CD4-positive, CD25-positive, alpha-beta regulatory T cell (primary cell): ENCODE results near the gene TANC1. TPM values are rescaled to one million over a fixed set of nuclear protein-coding genes. Genes with fewer than 3 reads are reported as not detected.
A peak's percentile ranks its signal among the peaks of the same experiment; 100 is the strongest.

Experiments
- ATAC-seq, 2 donors: fragments of 150-1000 bp; cut with Tn5 transposase; one replicate each; pipeline ENCODE4 v1.10.0; 2021; ENCODE audit warnings: low read depth in 2 of 2, moderate number of reproducible peaks in 2 of 2, moderate library complexity in 1 of 2
- DNase-seq, 3 donors: peaks; one replicate each; pipeline versions ENCODE4 v3.0.0 to v3.0.0-alpha.2; 2012 to 2022; ENCODE audit warnings: mixed read lengths in 1 of 3
- H3K27ac ChIP-seq: one replicate; pipeline ENCODE4 v1.7.0; 2013; ENCODE audit warnings: mild to moderate bottlenecking, low read length; ENCODE audit not compliant: insufficient read depth, poor library complexity, severe bottlenecking
- H3K27me3 ChIP-seq: one replicate; pipeline ENCODE4 v1.7.0; 2013; ENCODE audit warnings: low read length; ENCODE audit not compliant: control insufficient read depth, insufficient read depth
- H3K36me3 ChIP-seq: one replicate; pipeline ENCODE4 v1.7.0; 2013; ENCODE audit warnings: mild to moderate bottlenecking, low read length, moderate library complexity; ENCODE audit not compliant: control insufficient read depth, insufficient read depth
- H3K4me1 ChIP-seq: 2 replicates; pipeline ENCODE4 v1.7.0; 2013; ENCODE audit warnings: mild to moderate bottlenecking, low read length; ENCODE audit not compliant: insufficient read depth, control insufficient read depth, poor library complexity, severe bottlenecking
- H3K4me3 ChIP-seq: one replicate; pipeline ENCODE4 v1.7.0; 2013; ENCODE audit warnings: low read depth, mild to moderate bottlenecking, low read length, moderate library complexity
- H3K9me3 ChIP-seq, 2 experiments: 1 replicate in 1 of 2; 2 replicates in 1 of 2; pipeline ENCODE4 v1.7.0; 2013; ENCODE audit warnings: low read length in 2 of 2, mild to moderate bottlenecking in 1 of 2, moderate library complexity in 1 of 2; ENCODE audit not compliant: control insufficient read depth in 2 of 2
- H3K27ac Mint-ChIP-seq, 3 donors: one replicate each; pipeline ENCODE4 v1.8.0; 2020 to 2022; ENCODE audit warnings: mild to moderate bottlenecking in 3 of 3, mixed read lengths in 3 of 3, moderate library complexity in 2 of 3
- H3K27me3 Mint-ChIP-seq: one replicate; pipeline ENCODE4 v1.8.0; 2022; ENCODE audit warnings: mild to moderate bottlenecking, mixed read lengths
- H3K36me3 Mint-ChIP-seq: one replicate; pipeline ENCODE4 v1.8.0; 2020; ENCODE audit warnings: mixed read lengths
- H3K4me1 Mint-ChIP-seq, 4 donors: one replicate each; pipeline ENCODE4 v1.8.0; 2020 to 2022; ENCODE audit warnings: mixed read lengths in 4 of 4, mild to moderate bottlenecking in 1 of 4
- H3K4me3 Mint-ChIP-seq, 4 donors: one replicate each; pipeline ENCODE4 v1.8.0; 2020 to 2022; ENCODE audit warnings: mild to moderate bottlenecking in 4 of 4, mixed read lengths in 4 of 4, moderate library complexity in 3 of 4
- H3K9me3 Mint-ChIP-seq, 7 donors: one replicate each; pipeline ENCODE4 v1.8.0; 2020 to 2022; ENCODE audit warnings: mixed read lengths in 7 of 7, mild to moderate bottlenecking in 3 of 7, moderate library complexity in 2 of 7
- polyA plus RNA-seq, 4 donors: library from polyadenylated mRNA; unstranded; fragments of 300-500 nt; fragmentation: Illumina TruSeq; gene quantifications; one replicate each; pipeline ENCODE4 v1.2.3, GENCODE V29; 2021
- total RNA-seq: library from RNA; stranded (reverse); gene quantifications from one replicate; pipeline ENCODE4 v1.2.3, GENCODE V29; 2022

The TANC1 gene
- total and polyA plus RNA-seq, 5 donors from 2014 or later = 0.06 to 0.07 TPM; not detected in 3

DNA sequence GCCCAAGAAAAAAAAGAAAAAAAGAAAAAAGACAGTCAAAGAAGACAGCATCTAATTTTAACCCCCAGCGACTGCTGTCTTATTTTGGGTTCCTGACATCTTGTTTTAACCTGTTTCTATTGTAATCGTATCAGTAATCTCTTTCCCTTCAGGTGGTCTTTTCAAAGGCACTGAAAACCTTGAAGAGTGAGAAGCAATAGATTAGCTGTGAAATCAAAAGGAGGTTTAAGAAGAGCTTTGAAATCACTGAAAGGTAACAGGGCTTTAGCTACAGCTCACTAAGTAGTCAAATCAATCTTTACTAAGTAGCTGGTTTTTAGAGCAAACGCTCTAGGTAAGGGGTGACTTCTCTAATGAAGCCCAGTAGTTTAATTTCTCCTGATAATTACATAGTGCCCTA is 5.4 kb upstream of the TANC1 start:
- H3K36me3 Mint-ChIP-seq = no peaks in the 10 kb centered on the region
- H3K36me3 ChIP-seq = no peaks in the 10 kb centered on the region
- H3K27ac Mint-ChIP-seq = no peak overlapping the region
- DNase-seq (no peak), ATAC-seq (no peak)
- H3K4me3 Mint-ChIP-seq = no peak overlapping the region
- H3K4me3 ChIP-seq = no peak overlapping the region
- no peak overlapping the region for H3K27ac ChIP-seq
- H3K27me3 ChIP-seq = peaks cover 15% of the 10 kb centered on the region
- peaks cover 29% of the 10 kb centered on the region for H3K27me3 Mint-ChIP-seq
- H3K4me1 ChIP-seq = peaks cover under 1% of the 10 kb centered on the region
- H3K4me1 Mint-ChIP-seq = no peaks in the 10 kb centered on the region
- no peaks in the 10 kb centered on the region for H3K9me3 ChIP-seq
- peaks cover 0 to 3% (median 0%) of the 10 kb centered on the region in 7 donors for H3K9me3 Mint-ChIP-seq

DNA sequence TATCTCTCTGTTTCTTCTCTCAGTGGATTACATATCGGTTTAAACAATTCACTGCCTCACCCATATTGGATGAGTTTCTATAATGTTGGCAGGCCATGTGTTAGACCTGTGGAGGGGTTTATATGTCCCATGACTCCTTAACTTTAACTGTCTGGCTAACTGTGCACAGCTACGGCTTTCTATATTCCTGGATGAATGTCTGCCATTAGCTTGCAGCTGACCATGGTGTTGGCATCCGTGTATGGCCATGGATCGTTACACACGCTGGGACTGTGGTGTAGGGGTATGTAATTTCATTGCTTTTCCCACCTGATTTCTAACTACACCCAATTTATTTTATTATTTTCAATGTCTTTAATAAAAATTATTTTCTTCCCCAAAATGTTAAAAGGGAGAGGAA is 3.3 kb upstream of the TANC1 start:
- Mint-ChIP-seq H3K4me1 (peaks cover 0 to 10% (median 0%) of the 10 kb centered on the region in 4 donors), H3K27ac (no peak overlapping the region), H3K4me3 (no peak overlapping the region), H3K27me3 (peaks cover 41% of the 10 kb centered on the region), H3K36me3 (no peaks in the 10 kb centered on the region), H3K9me3 (peaks cover 0 to 4% (median 0%) of the 10 kb centered on the region in 7 donors)
- H3K9me3 ChIP-seq = no peaks in the 10 kb centered on the region
- peaks cover 20% of the 10 kb centered on the region for H3K4me1 ChIP-seq
- no peak for ATAC-seq
- H3K4me3 ChIP-seq = no peak overlapping the region
- H3K27ac ChIP-seq = no peak overlapping the region
- H3K36me3 ChIP-seq = no peaks in the 10 kb centered on the region
- peaks cover 18% of the 10 kb centered on the region for H3K27me3 ChIP-seq
- no peak for DNase-seq

DNA sequence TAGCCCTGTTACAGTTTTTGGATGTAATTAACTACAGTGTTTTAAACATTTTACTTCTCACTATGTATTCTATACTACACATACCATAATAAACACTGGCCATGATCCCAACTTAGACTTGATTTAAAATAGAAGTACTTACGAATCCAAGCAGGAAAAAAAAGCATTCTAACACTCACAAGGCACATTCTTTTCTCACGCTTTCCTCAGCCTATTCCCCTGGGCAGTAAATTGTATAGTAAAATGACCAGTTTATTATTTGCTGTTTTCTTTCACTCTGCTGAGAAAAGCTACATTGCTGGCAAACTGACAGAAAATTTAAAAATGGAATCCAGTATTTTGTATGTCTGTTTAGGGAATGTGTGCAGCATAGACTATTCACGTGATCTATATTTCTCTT is 2.8 kb upstream of the TANC1 start:
- Mint-ChIP-seq H3K27me3 (peaks cover 47% of the 10 kb centered on the region), H3K4me1 (peaks cover 0 to 13% (median 0%) of the 10 kb centered on the region in 4 donors), H3K27ac (no peak overlapping the region), H3K4me3 (no peak overlapping the region), H3K9me3 (peaks cover 0 to 4% (median 0%) of the 10 kb centered on the region in 7 donors), H3K36me3 (no peaks in the 10 kb centered on the region)
- H3K9me3 ChIP-seq = no peaks in the 10 kb centered on the region
- H3K4me3 ChIP-seq = no peak overlapping the region
- ATAC-seq = no peak
- H3K4me1 ChIP-seq = peaks cover 20% of the 10 kb centered on the region
- H3K27me3 ChIP-seq = peaks cover 22% of the 10 kb centered on the region
- no peak overlapping the region for H3K27ac ChIP-seq
- no peaks in the 10 kb centered on the region for H3K36me3 ChIP-seq
- no peak for DNase-seq

DNA sequence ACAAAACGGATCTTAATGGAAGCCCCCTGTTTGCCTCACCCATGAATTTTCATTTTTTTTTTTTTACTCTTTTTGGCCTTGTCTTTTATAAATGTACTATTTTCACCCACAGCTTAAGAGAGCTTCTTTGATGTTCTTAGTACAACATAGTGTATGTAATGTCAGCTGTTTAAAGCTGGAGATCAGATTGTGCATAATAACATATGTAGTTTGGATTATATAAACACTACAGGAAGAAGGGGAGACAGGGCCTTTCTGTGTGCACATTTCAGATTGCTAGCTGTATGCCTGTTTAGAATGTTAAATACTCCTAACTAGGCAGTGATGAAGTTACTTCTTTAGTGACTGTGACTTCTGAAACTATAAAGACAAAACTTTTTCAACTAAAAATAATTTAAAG is 2.1 kb upstream of the TANC1 start:
- no peaks in the 10 kb centered on the region for H3K9me3 ChIP-seq
- H3K4me3 ChIP-seq = no peak overlapping the region
- Mint-ChIP-seq H3K27me3 (peaks cover 54% of the 10 kb centered on the region), H3K36me3 (no peaks in the 10 kb centered on the region), H3K9me3 (peaks cover 0 to 4% (median 0%) of the 10 kb centered on the region in 7 donors), H3K27ac (no peak overlapping the region), H3K4me1 (peaks cover 0 to 13% (median 0%) of the 10 kb centered on the region in 4 donors), H3K4me3 (no peak overlapping the region)
- no peak for ATAC-seq
- DNase-seq = no peak
- H3K4me1 ChIP-seq = peaks cover 20% of the 10 kb centered on the region
- H3K27me3 ChIP-seq = peaks cover 28% of the 10 kb centered on the region
- no peaks in the 10 kb centered on the region for H3K36me3 ChIP-seq
- no peak overlapping the region for H3K27ac ChIP-seq

DNA sequence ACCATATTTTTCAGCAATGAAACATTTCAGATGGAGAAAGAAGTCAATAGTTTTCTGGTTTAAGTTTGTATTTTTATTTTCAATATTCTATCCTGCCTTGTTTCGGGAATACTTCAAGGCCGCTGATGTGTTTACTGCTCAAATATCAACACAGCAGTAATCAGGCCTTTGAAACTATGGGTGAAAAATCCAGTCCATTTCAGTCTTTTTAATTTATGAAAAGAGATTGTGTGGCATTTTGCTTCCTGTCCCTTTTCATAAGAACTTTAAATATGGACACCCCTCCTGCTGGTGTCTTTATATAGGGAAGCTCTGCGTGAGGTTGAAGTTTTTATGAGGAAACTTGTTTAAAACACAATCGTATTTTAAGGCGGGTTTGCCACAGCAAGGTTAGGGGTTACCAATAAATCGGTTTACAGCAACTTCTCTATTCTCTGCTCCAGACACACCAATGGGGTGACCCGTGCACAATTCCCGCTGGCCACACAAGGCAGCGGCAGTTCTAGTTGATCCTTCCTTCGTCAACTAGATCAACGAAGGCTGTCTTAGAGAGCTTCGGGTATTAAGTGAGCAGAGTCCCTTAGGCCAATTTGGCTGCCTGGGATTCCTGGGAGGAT is 1.2 kb upstream of the TANC1 start:
- Mint-ChIP-seq H3K27ac (no peak overlapping the region), H3K9me3 (peaks cover 0 to 4% (median 0%) of the 10 kb centered on the region in 7 donors), H3K4me3 (no peak overlapping the region), H3K27me3 (peaks cover 63% of the 10 kb centered on the region), H3K36me3 (no peaks in the 10 kb centered on the region), H3K4me1 (peaks cover 0 to 13% (median 0%) of the 10 kb centered on the region in 4 donors)
- Histone ChIP-seq H3K9me3 (no peaks in the 10 kb centered on the region), H3K27ac (no peak overlapping the region), H3K4me1 (peaks cover 20% of the 10 kb centered on the region), H3K4me3 (no peak overlapping the region), H3K27me3 (peaks cover 29% of the 10 kb centered on the region), H3K36me3 (no peaks in the 10 kb centered on the region)
- DNase-seq (no peak), ATAC-seq (no peak)

DNA sequence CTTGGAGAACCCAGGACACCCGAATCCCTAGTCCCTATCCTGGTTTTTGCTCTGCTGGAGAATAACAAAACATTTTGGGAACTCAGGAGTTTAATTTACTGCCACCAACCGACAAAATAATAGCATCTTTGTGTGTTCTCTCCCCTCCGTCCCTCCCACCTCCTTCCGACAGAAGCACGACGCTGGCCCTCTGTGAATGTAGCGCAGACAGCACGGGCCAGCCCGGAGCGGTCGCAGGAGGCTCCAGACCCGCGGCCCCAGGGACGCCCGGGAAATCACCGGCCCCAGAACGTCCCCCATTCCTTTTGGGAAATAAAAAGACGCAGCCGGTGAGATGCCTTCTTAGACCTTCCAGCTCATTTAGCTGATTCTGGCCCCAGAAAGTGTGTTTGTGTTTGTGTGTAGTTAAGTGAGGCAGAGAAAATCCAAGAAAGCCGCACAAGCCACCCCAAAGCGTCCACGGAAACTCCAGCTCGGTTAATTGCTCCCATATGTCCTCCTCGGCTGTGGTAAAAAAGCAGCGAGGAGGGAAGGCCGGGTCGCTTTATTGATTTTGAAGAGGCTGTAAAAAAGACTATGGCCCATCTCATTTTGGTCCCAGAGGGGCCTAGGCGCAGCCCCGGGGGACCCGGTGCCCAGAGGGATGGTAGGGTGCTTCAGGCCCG is 577 bp upstream of the TANC1 start:
- DNase-seq = no peak
- peaks cover 68% of the 10 kb centered on the region for H3K27me3 Mint-ChIP-seq
- H3K36me3 ChIP-seq = no peaks in the 10 kb centered on the region
- no peaks in the 10 kb centered on the region for H3K36me3 Mint-ChIP-seq
- H3K4me3 ChIP-seq = no peak overlapping the region
- H3K27ac ChIP-seq = no peak overlapping the region
- peak overlapping the region in 2 of 4 donors; percentile 22 to 59 for H3K4me3 Mint-ChIP-seq
- peaks cover 0 to 13% (median 0%) of the 10 kb centered on the region in 4 donors for H3K4me1 Mint-ChIP-seq
- peaks cover 0 to 4% (median 0%) of the 10 kb centered on the region in 7 donors for H3K9me3 Mint-ChIP-seq
- H3K27ac Mint-ChIP-seq = no peak overlapping the region
- no peaks in the 10 kb centered on the region for H3K9me3 ChIP-seq
- peaks cover 20% of the 10 kb centered on the region for H3K4me1 ChIP-seq
- H3K27me3 ChIP-seq = peaks cover 32% of the 10 kb centered on the region
- ATAC-seq = no peak

DNA sequence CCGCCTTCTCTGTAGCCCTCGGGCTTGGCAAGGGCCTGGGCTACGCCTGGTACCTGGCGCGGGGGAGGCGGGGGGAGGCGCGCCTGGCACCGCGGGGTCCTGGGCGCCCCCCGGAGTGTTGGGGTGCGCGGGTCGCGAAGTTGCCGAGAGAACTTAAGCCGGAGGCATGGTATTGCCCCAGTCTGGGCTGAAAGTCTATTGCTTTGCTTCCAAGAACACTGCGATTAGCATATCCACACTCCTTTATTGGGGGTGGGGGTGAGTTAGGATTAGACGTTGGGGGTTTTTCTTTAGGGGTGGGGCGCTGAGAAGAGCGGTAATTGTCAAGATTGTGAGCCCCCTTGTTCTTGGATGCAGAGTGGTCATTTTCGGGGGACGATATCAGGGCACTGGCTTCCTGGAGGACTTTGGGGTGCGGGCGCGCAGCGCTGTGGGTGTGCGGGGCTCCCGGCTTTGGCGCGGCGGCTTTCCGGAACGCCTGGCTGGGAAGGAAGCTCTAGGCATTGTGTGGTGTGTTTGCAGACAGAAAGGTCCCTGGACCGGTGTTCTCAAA is 798 bp downstream of the TANC1 start:
- ATAC-seq (no peak), DNase-seq (no peak)
- no peaks in the 10 kb centered on the region for H3K36me3 Mint-ChIP-seq
- peaks cover 66% of the 10 kb centered on the region for H3K27me3 Mint-ChIP-seq
- no peak overlapping the region for H3K4me3 ChIP-seq
- peaks cover 0 to 13% (median 0%) of the 10 kb centered on the region in 4 donors for H3K4me1 Mint-ChIP-seq
- no peaks in the 10 kb centered on the region for H3K9me3 ChIP-seq
- peaks cover 20% of the 10 kb centered on the region for H3K4me1 ChIP-seq
- H3K27ac ChIP-seq = no peak overlapping the region
- H3K27me3 ChIP-seq = peaks cover 34% of the 10 kb centered on the region
- no peaks in the 10 kb centered on the region for H3K36me3 ChIP-seq
- no peak overlapping the region for H3K27ac Mint-ChIP-seq
- peaks cover 0 to 4% (median 0%) of the 10 kb centered on the region in 7 donors for H3K9me3 Mint-ChIP-seq
- H3K4me3 Mint-ChIP-seq = peak overlapping the region in 2 of 4 donors; percentile 68 to 70
